ENCODE measurements around the gene FAM163B. TPM values are rescaled to one million over a fixed set of nuclear protein-coding genes. Genes with fewer than 3 reads are reported as not detected.

The FAM163B gene
- total RNA-seq, 2 donors from 2014 or later: not detected

GRCh38 chr9:133597316-133597957, 11.8 kb downstream of the FAM163B start:
- no peak for ATAC-seq
- no peak overlapping the region for H3K27ac Mint-ChIP-seq
- H3K36me3 Mint-ChIP-seq: peaks cover 13 to 16% of the 10 kb centered on the region in 2 donors
- DNase-seq (ENCODE audit: low spot score in 2 of 2): no peak
- peaks cover 9 to 10% of the 10 kb centered on the region in 2 donors for H3K9me3 Mint-ChIP-seq

GRCh38 chr9:133595910-133596309, 13.3 kb downstream of the FAM163B start:
- Mint-ChIP-seq H3K27ac (no peak overlapping the region), H3K36me3 (peaks cover 13 to 16% of the 10 kb centered on the region in 2 donors), H3K9me3 (peaks cover 9 to 10% of the 10 kb centered on the region in 2 donors)
- ATAC-seq: no peak
- DNase-seq (ENCODE audit: low spot score in 2 of 2): no peak

- H3K36me3 Mint-ChIP-seq: peaks cover 13 to 16% of the 10 kb centered on the region in 2 donors
These were observed 14.9 kb downstream of the FAM163B start for GRCh38 chr9:133594310-133594709.

GRCh38 chr9:133593587-133594253, 15.5 kb downstream of the FAM163B start:
- DNase-seq (ENCODE audit: low spot score in 2 of 2) (no peak), ATAC-seq (no peak)
- Mint-ChIP-seq H3K27ac (no peak overlapping the region), H3K36me3 (peaks cover 13 to 16% of the 10 kb centered on the region in 2 donors), H3K9me3 (peaks cover 9 to 10% of the 10 kb centered on the region in 2 donors)

More at GRCh38 chr9:133594310-133594709, 14.9 kb downstream of the FAM163B start:
- no peak for ATAC-seq
- H3K27ac Mint-ChIP-seq: no peak overlapping the region
- H3K9me3 Mint-ChIP-seq: peaks cover 9 to 10% of the 10 kb centered on the region in 2 donors
- no peak for DNase-seq (ENCODE audit: low spot score in 2 of 2)

GRCh38 chr9:133592731-133593409, 16.3 kb downstream of the FAM163B start:
- H3K27ac Mint-ChIP-seq: no peak overlapping the region
- DNase-seq (ENCODE audit: low spot score in 2 of 2): no peak
- ATAC-seq: no peak
- H3K9me3 Mint-ChIP-seq: peaks cover 14 to 16% of the 10 kb centered on the region in 2 donors
- peaks cover 12% of the 10 kb centered on the region in 2 donors for H3K36me3 Mint-ChIP-seq

- DNase-seq (ENCODE audit: low spot score in 2 of 2): no peak
- Mint-ChIP-seq H3K9me3 (peaks cover 7 to 8% of the 10 kb centered on the region in 2 donors), H3K36me3 (peaks cover 3 to 4% of the 10 kb centered on the region in 2 donors), H3K27ac (no peak overlapping the region)
- ATAC-seq: no peak
These were observed 17.2 kb downstream of the FAM163B start for GRCh38 chr9:133591985-133592384.

GRCh38 chr9:133591116-133591910, 17.9 kb downstream of the FAM163B start:
- Mint-ChIP-seq H3K27ac (no peak overlapping the region), H3K9me3 (peaks cover 5% of the 10 kb centered on the region in 2 donors), H3K36me3 (no peaks in the 10 kb centered on the region)
- ATAC-seq (no peak), DNase-seq (ENCODE audit: low spot score in 2 of 2) (no peak)

GRCh38 chr9:133590231-133590855, 18.8 kb downstream of the FAM163B start:
- no peak for ATAC-seq
- H3K9me3 Mint-ChIP-seq: peaks cover 5% of the 10 kb centered on the region in 2 donors
- H3K27ac Mint-ChIP-seq: no peak overlapping the region
- DNase-seq (ENCODE audit: low spot score in 2 of 2): no peak
- no peaks in the 10 kb centered on the region for H3K36me3 Mint-ChIP-seq

- ATAC-seq: peak; percentile 49 to 70
- no peak overlapping the region for H3K27ac Mint-ChIP-seq
- no peaks in the 10 kb centered on the region for H3K36me3 Mint-ChIP-seq
- DNase-seq (ENCODE audit: low spot score in 2 of 2): peak; percentile 62 to 66
- H3K9me3 Mint-ChIP-seq: peaks cover 5% of the 10 kb centered on the region in 2 donors
These were observed 19.5 kb downstream of the FAM163B start for GRCh38 chr9:133589454-133590227.

GRCh38 chr9:133587466-133587865, 21.7 kb downstream of the FAM163B start:
- Mint-ChIP-seq H3K36me3 (no peaks in the 10 kb centered on the region), H3K9me3 (peaks cover 5% of the 10 kb centered on the region in 2 donors), H3K27ac (no peak overlapping the region)
- ATAC-seq (no peak), DNase-seq (ENCODE audit: low spot score in 2 of 2) (no peak)

GRCh38 chr9:133587051-133587450, 22.1 kb downstream of the FAM163B start:
- Mint-ChIP-seq H3K27ac (no peak overlapping the region), H3K36me3 (no peaks in the 10 kb centered on the region), H3K9me3 (peaks cover 5% of the 10 kb centered on the region in 2 donors)
- DNase-seq (ENCODE audit: low spot score in 2 of 2) (no peak), ATAC-seq (no peak)

GRCh38 chr9:133585481-133586351, 23.5 kb downstream of the FAM163B start:
- Mint-ChIP-seq H3K27ac (no peak overlapping the region), H3K36me3 (no peaks in the 10 kb centered on the region)
- no peak for DNase-seq (ENCODE audit: low spot score in 2 of 2)

GRCh38 chr9:133584559-133585476, 24.4 kb downstream of the FAM163B start:
- H3K36me3 Mint-ChIP-seq: no peaks in the 10 kb centered on the region
- H3K27ac Mint-ChIP-seq: no peak overlapping the region
- DNase-seq (ENCODE audit: low spot score in 2 of 2): no peak
- H3K9me3 Mint-ChIP-seq: peaks cover 5% of the 10 kb centered on the region in 2 donors
- ATAC-seq: no peak

More at GRCh38 chr9:133585481-133586351, 23.5 kb downstream of the FAM163B start:
- no peak for ATAC-seq
- H3K9me3 Mint-ChIP-seq: peaks cover 5% of the 10 kb centered on the region in 2 donors

- Mint-ChIP-seq H3K27ac (no peak overlapping the region), H3K36me3 (no peaks in the 10 kb centered on the region), H3K9me3 (peaks cover 5% of the 10 kb centered on the region in 2 donors)
- DNase-seq (ENCODE audit: low spot score in 2 of 2) (no peak), ATAC-seq (no peak)
These were observed 25.0 kb downstream of the FAM163B start for GRCh38 chr9:133584167-133584558.
